VCaP (cell line): ENCODE data around the gene HSPA1B.
A peak's percentile ranks its signal among the peaks of the same experiment; 100 is the strongest.

Source experiments
- H3K27ac ChIP-seq: fragments of 450-650 bp; 2 replicates; pipeline ENCODE4 v1.5.1; 2017
- TF ChIP-seq, protein P1 (sequence below): fragments of 450-650 bp; conservative IDR thresholded peaks from 2 replicates; pipeline ENCODE4 v1.5.1; 2017; ENCODE audit warnings: mild to moderate bottlenecking, moderate library complexity

HSPA1B gene

DNA sequence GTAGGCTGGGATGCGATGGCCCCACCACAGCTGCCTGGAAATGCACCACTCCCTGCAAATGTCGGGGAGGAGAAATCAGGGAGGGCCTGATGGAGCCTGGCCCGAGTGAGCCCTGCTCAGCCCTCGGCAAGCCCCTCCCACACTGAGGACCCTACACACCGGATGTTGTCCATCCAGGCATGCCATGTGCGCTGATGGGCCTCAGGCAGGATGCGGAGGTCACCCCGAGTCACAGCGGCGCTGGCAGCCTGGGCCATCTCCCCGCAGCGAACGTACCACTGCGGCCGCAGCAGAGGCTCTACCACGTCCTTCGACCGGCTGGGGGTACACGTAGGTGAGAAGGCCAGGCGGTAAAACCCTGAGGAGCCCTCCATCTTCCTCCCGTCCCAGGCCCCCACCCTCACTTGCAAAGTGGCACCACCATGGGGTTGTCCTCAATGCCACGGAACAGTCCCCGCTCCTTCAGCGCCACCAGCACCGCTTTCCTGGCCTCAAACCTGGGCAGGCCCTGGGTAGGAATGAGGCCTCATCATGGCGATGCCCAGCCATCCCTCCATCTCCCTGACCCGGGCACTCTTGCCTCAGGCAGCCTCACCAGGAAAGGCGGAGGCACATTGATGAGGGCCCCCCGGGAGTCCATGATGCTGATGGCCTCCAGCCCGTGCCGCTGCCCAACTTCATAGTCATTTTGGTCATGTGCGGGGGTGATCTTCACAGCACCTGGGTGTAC lies 45.2 kb upstream of the HSPA1B start:
- TF ChIP-seq, protein P1, sequence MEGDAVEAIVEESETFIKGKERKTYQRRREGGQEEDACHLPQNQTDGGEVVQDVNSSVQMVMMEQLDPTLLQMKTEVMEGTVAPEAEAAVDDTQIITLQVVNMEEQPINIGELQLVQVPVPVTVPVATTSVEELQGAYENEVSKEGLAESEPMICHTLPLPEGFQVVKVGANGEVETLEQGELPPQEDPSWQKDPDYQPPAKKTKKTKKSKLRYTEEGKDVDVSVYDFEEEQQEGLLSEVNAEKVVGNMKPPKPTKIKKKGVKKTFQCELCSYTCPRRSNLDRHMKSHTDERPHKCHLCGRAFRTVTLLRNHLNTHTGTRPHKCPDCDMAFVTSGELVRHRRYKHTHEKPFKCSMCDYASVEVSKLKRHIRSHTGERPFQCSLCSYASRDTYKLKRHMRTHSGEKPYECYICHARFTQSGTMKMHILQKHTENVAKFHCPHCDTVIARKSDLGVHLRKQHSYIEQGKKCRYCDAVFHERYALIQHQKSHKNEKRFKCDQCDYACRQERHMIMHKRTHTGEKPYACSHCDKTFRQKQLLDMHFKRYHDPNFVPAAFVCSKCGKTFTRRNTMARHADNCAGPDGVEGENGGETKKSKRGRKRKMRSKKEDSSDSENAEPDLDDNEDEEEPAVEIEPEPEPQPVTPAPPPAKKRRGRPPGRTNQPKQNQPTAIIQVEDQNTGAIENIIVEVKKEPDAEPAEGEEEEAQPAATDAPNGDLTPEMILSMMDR, result no peak
- no peak overlapping the region for H3K27ac ChIP-seq

DNA sequence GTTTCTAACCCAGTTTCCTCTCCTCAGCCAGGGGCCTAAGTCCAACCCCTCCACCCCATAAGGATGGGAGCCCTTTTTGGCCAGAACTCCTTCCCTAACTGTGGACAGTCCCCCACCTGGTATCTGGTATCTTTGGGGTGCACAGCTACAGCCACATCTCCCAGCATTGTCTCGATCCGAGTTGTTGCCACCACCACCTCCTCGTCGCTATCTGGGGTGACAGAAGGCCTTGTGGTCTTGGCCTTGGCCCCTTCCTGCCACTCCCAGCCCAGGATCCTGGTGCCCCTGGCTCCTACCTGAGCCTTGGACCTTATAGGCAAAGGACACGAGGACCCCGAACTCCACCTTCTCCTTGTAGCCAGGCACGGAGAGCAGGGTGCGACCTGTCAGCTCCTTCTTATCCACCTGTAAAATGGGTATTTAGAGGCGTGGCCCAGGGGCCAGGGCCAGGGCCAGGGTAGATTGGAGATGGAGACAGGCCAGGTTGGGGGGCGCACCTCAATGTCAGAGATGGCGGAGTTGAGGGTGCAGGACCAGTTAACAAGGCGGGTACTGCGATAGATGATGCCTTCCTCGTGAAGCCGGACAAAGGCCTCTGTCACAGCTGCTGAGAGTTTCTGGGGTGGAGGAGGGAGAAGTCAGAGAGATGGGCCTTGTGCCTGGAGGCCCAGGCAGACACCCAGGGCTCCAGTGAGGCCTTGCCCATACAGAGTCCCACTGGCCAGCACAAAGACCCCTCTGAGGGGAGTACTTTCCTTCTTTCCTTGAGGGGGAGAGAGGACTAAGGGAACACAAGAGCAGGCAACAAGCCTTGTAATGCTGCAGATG lies 43.2 kb upstream of the HSPA1B start:
- TF ChIP-seq, protein P1, result no peak
- H3K27ac ChIP-seq, result no peak overlapping the region

DNA sequence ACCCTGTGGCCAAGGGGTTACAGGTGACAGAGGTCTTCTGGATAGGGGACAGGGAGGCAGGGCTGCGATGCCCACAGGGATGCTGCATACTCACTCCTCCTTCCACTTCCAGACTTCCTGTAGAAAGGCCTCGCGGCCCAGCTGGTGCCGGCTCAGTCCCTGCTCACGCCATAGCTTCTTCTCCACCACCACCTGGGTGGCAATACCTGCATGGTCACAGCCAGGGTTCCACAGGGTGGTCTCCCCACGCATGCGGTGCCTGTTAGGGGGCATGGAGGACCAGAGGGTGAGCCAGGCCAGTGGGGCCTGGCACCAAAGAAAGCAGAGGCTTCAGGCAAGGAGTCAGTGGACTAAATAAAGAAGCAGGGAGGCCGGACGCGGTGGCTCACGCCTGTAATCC lies 42.1 kb upstream of the HSPA1B start:
- no peak overlapping the region for H3K27ac ChIP-seq
- TF ChIP-seq, protein P1, result no peak

DNA sequence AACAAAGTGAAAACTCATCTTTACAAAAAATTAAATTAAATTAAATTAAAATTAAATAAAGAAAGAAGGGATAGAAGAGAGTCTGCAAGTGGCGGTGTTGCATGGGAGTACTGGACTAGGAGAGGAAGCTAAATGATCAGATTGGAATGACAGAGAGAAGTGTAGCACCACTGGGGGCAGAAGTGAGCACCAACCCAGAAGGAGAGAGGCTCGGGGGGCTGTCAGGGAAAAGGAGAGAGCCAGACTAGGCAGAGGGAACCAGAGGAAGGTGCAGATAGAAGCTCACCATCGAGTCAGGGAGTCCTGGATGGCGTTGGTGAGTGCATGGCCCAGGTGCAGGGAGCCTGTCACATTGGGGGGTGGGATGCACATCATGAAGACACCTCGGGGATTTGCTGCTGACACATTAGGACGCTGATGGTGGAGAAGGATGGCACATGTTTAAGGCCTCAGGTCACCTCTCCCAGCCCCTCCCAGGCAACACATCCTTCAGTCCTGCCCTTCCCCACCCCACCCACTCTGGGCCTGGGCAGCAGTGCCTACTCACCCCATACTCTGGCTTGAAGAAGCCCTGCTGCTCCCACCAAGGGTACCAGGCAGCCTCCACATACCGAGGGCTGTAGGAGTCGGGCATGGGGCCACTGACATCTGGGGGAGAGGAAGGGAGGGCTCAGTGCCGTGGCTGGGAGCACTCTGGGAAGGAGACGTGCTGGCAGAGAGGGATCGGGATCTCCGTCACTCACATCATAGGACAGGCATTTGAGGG lies 36.0 kb upstream of the HSPA1B start:
- TF ChIP-seq, protein P1, result peak; percentile 76
- H3K27ac ChIP-seq, result no peak overlapping the region

DNA sequence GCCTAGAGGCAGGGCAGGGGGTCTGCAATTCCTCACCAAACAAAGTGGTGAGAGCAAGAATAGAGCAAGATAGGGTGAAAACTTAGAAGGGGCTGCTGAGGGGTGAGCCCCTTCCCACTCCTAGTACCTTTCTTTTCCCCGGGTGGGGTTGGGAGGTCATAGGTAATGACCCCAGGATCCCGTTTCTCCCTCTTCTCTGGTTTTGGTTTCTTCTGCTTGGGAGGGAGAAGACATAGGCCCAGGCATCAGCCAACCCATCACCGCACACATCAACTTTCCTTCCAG lies 35.5 kb upstream of the HSPA1B start:
- H3K27ac ChIP-seq, result no peak overlapping the region
- TF ChIP-seq, protein P1, result no peak

DNA sequence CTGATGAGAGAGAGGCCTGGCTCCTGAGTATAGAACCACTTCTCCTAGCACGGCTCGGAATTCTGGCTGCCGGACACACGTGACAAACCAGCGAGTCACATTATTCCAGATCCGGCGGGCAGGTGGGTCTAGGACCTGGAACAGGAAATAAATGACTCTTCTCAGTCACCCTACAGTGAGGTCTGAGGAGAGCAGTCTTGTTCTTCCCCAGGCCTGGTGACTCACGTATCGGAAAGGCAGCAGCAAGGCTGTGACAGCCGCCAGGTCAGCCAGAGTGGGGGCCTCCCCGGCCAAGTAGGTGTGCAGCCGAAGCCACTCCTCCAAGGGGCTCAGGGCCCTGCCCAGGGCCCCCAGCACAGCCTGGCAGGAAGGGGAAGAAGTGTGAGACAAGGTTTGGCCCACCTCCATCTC lies 34.8 kb upstream of the HSPA1B start:
- H3K27ac ChIP-seq, result peak overlapping the region; percentile 96; the same call in 1 of the 2 replicates
- TF ChIP-seq, protein P1, result no peak

DNA sequence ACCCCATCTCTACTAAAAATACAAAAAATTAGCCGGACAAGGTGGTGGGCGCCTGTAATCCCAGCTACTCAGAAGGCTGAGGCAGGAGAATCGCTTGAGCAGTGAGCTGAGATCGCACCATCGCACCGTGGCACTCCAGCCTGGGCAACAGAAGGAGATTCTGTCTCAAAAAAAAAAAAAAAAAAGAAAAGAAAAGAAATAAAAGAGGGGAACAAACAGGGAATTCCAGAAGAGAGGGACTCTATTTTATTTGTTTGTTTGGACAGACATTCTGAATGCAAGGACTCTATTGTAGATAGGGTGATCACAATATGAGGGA lies 33.7 kb upstream of the HSPA1B start:
- H3K27ac ChIP-seq, result peak overlapping the region; percentile 96
